Measurements from ENCODE around the gene SCYGR6.

- TF ChIP-seq POLR2A (IDR thresholded peaks at IDR 0.05) (no peak), CTCF (IDR thresholded peaks at IDR 0.05 in 8 of 11, conservative IDR thresholded peaks at IDR 0.05 in 3 of 11) (no peak)
These were observed 4.9 kb downstream of the SCYGR6 start for GRCh38 chr2:227719641-227720040.

All from spleen (tissue), 7 donors.